Measurements from ENCODE around the gene SLC7A4.

GRCh38 chr22:21055880-21056319, 23.5 kb upstream of the SLC7A4 start:
- TF ChIP-seq CTCF (IDR thresholded peaks at IDR 0.05): no peak
- TF ChIP-seq POLR2A (IDR thresholded peaks at IDR 0.05): no peak

Data from testis (tissue), 2 donors.